Activated CD8-positive, alpha-beta memory T cell treated with anti-CD3 and anti-CD28 coated beads, Interleukin-2, amount 50 U/mL, for 4 hours (primary cell): ENCODE data around the gene SENP1.

Source experiments
- DNase-seq: peaks from one replicate; pipeline ENCODE4 v3.0.0-alpha.2; 2020

SENP1 gene

DNA sequence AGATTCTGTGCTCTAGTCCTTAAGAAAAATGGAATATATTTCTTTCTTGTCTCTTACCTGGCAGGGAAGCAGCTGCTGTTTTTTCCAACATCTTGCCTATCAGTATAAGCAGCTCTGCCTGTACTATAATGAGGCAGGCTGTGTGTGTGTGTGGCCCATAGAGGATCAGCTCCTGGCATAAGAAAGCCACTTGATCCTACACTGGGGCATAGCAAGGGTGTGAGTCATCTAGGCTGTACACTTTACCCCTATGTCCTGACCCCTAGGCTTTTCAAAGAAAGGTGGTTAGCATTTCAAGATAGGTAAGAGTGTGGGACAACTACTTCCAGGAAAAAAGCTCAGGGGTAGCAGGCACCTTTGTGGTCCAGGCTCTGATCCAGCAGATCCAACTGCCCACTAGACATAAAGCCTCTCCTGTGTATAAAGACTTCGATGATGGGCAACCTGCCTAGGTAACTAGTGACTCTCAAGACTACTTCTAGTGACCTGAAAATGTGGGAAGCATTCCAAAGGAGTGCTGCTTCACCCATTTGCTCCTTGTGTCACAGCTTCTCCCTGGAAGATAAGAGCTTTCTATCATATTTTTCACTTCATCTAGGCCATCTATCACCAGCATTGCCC, 4.9 kb upstream of the SENP1 start:
- DNase-seq: no peak

DNA sequence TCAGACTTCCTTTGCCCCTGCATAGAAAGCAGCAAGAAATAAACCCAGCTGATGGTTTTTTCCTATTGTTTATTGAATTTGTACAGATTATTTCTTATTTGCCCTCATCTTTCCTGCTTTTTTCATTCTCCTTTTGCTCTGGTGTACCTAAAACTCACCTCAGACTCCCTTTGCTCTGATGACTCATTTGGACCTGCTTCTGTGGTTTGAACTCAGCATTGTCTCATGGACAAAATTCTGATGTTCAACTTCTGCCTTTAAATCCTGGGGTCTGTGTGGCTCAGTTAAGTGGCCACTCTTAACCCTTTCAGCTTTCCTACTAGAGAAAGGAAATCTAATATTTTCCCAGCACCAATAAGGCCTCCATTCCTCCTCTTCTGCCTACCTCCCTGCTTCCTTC, 3.5 kb upstream of the SENP1 start:
- DNase-seq: no peak

DNA sequence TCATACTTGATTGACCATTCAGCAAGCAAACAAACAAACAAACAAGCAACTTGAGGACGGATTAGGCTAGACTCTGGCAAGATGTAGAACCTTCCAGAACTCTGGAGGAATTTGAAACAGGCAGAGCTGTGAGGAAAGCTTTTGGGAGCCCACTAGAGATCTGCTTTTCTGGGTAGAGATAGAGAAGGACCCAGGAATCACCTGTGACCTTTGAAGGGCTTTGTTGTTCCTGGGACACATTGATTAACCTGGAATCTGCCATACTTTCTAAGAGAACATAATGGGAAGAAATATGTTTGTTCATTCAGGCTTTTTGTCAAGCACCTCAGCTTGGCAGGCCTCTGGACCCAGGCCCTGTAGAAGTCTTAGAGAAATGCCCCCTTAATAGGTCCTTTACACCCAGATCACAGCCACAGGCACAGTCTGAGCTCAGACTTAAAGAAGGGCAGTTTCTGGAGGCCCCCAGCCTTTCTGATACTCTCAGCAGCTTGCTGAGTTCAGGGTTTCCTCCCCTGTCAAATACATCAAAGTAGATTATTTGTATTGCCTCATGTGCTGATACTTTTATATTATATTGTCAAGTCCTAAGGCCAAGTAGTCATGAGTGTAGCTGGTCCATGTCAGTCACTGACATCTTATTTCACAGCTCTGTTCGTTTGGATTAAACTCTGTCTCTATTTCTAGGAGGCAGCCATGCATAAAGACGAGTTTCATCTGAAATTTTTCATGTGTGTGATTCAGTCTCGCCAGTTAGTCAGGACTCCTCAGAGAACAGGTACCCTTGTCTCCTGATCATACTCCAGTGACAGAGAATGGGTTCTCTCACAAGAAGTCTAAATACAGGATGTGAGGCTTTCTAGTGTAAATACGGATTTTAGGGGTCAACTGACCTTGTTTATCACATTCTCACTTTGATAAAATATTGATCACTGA, 1.1 kb upstream of the SENP1 start:
- DNase-seq: no peak

DNA sequence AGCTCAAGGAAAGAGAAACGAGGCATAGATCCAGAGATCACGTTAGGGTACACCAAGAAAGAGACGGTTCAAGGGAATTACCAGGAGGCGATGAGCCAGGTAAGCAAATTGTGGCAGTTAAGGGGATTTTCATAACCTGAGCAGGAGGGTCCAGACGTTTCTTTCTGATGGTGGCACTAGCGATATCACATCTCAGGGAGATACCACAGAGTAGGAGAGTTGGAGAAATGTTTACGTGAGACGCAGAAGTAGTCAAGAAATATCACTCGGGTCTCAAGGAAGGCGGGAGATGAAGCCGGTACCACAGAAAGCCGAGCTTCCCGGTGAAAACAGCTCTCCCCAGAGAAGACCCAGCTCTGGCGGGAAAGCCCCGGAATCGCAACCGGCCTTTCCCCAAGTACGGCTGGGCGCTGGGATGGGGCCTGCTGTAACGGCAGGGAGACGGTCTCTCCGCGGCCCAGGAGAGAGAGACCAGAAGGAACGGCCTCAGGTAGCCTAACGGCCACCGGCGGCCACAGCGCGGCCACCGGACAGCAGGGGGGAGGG, 485 bp downstream of the SENP1 start:
- peak; percentile 55 for DNase-seq

DNA sequence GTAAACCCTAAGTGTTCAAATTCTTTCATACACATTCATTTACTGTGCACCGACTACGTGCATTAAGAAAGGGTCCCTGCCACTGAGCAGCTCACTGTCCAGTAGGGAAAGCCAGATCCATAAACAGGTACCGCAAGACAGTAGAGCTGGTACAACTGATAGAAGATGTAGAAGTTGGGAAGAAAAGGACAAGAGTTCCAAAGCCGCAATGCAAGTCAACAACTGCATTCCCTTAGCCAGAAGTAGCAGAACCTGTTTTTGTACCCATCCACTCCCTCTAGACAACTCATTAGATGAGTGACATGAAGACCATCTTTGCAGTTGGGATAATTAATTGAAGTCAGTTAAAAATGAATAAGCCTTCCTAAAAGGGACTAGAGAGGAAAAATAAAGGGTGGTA, 1.3 kb downstream of the SENP1 start:
- DNase-seq: no peak

DNA sequence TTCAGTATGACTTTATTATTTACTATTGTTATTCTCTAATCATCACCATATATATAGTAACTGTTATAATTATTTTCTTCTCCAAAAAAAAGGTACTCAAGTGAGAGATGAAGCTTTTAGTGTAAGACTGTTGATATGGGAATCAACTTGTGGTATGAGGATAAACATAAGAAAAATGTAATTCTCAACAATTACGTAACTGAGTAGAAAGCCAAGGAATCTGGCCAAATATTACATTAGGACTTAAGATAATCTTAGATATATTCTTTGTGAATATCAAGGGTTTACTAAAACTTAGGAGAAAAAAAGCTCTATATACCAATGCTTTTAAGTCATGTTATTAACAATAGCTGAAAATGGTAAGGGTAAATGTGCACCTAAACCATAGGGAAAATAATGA, 13.3 kb downstream of the SENP1 start:
- DNase-seq: no peak

DNA sequence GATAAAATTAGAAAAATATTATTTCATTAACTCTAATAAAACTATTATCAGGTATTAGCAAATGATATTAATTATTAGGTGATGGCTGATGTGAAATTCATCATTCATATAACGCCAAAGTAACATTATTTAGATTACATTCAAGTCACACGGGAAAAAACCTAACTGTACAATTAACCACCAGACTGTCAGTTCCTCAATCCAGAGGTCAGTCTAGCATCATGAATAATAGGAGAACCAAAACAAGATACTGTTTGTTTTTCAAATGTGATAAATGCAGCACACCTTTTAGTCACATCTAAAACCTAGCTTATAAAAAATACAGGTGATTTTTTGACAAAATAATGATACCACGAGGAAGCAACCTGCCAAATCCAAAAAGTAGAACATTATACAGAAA, 19.6 kb downstream of the SENP1 start:
- DNase-seq: no peak

DNA sequence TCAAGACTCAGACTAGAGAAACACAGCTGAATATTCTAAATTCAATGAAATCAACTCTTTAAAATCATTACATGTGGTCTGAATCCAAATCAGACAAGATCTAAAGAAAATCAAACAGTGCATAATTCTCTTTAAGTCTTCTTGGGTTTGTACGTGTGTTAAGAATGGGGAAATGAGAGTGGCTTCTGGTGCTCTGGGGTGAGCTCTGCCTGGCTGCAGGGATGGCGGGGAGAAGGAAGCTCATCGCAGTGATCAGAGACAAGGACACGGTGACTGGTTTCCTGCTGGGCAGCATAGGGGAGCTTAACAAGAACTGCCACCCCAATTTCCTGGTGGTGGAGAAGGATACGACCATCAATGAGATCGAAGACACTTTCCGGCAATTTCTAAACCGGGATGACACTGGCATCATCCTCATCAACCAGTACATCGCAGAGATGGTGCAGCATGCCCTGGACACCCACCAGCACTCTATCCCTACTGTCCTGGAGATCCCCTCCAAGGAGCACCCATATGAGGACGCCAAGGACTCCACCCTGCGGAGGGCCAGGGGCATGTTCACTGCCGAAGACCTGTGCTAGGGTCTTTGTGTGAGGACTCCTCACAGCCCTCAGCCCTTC, 20.9 kb downstream of the SENP1 start:
- no peak for DNase-seq

DNA sequence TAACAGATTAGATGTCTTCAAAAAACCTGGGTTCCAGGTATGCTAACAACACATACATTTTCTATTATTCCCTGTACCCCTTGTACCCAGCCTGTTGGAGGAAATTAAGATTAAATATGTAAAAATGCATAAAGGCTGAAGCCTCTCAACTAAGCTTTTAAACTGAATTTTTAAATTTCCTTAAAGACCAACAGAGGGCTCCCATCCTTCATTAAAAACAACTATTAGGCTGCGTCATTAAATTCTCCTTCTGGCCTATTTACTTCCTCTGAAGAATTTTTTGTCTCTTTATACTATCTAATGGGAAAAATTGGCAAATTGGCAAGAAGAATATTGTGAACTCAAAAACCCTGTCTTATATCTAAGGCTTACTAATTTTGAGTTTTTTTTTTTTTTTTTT, 21.8 kb downstream of the SENP1 start:
- DNase-seq: no peak

DNA sequence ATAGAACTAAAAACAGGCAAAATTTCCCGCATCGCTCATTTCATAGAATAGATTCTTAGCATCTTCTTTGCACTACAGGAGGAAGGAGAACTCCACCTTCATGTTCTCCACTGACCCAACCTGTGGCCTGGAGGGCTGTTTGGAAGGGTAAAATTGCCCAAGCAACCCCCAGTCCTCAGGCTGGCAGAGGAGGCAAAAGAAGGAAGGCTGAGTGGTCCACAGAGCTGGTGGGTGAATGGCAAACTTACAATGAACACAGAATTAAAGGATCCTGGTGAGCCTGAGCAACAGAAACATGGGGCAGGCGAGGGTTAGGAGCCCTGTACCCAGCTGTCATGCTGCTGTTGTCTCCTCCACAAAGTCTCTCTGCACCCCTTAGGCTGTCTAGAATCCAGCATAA, 25.1 kb downstream of the SENP1 start:
- no peak for DNase-seq

DNA sequence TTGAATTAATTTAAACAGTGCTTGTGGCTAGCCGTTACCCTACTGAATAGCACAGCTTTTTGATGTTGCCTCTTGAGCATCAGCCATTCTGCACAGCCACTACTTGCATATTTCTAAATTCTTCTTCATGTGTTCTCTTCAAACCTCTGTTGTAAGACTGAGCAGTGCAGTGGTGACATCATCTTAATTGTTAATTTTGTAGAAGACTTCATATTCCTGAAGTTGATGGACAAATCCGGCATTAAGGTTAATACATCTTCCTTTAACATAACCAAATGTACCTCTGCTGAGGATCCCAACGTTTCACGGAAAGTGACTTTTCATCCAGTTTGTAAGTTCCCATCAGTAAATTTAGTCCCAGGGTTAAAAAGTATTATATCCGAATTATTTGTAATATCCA, 25.6 kb downstream of the SENP1 start:
- DNase-seq: no peak

DNA sequence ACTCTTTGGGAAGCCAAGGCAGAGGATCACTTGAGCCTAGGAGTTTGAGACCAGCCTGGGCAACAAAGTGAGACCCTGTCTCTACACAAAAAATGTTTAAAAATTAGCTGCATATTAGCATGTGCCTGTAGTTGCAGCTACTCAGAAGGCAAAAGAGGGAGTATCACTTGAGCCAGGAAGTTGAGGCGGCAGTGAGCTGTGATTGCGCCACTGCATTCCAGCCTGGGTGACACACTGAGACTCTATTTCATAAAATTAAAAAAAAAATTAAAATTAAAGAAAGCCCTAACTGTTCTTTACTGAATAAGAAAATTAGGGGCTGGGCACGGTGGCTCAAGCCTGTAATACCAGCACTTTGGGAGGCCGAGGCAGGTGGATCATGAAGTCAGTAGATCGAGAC, 27.0 kb downstream of the SENP1 start:
- no peak for DNase-seq

DNA sequence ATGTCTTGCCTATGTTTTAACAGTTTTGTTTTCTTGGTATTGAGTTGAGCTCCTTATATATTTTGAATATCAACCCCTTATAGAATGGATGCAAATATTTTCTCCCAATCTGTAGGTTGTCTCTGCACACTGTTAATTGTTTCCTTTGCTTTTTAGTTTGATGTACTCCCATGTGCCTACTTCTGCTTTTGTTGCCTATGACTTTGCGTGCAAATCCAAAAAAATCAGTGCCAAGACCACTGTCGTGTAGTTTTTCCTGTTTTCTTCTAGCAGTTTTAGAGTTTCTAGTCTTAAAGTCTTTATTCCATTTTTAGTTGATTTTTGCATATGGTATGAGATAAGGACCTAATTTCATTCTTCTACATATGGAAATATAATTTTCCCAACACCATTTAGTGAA, 28.8 kb downstream of the SENP1 start:
- DNase-seq: no peak

DNA sequence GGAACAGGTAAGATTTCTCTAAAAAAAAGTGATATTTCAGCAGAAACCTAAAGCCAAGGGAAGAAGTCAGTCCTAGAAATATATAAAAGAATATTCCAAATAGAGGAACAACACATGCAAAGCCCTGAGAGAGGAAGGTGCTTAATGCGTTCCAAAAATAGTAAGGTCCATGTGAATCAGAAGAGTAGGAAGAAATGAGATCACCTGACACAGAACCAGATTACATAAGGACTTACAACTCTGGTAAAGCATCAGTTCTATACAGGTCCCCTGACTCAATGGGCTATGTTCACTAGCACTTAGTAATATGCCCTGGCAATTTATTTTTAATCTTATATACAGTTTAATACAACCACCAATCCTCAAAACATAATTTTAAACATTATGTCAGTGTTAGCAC, 30.0 kb downstream of the SENP1 start:
- DNase-seq: no peak

DNA sequence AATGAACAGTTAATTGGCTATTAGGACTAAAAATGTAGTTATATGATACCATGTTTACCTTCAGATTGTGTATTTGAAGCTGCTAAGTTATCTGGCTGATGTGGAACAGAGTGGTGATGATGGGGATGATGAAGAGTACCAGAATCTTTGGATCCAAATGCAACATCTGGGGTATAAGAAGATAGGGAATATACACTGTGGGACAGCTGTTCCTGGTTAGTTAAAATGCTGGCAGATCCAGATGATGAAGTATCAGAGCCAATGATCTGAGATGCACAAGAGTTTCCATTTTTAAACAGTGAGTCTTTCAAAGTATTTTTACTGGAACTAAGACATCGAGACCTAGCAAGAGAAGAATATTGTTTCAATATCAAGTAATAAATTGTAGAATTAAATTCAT, 31.6 kb downstream of the SENP1 start:
- DNase-seq: no peak

DNA sequence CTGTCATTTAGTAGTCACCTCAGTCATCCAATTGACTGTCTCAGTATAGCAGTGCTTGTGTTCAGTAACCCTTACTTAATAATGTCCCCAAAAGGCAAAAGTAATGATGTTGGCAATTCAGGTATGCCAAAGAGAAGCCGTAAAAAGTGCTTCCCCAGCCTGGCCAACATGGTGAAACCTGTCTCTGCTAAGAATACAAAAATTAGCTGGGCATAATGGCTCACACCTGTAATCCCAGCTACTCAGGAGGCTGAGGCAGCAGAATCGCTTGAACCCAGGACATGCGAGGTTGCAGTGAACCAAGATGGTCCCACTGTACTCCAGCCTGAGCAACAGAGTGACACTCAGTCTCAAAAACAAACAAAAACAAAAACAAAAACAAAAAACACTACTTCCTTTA, 33.6 kb downstream of the SENP1 start:
- no peak for DNase-seq

DNA sequence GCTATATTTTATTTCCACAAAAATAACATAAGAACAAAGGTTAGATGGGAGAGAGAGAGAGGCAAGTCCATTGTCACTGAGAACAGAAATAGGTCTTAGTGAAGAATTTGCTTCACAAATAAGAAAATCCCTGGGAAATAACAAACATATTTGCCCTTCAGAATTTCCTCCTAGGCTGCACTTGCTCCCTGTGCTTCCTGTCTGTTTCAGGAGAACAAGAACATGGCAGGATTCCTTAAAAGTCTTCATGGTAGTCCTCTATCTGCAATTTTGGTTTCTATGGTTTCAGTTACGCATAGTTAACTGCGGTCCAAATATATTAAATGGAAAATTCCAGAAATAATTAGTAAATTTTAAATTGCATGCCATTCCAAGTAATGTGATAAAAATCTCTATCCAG, 34.1 kb downstream of the SENP1 start:
- no peak for DNase-seq

DNA sequence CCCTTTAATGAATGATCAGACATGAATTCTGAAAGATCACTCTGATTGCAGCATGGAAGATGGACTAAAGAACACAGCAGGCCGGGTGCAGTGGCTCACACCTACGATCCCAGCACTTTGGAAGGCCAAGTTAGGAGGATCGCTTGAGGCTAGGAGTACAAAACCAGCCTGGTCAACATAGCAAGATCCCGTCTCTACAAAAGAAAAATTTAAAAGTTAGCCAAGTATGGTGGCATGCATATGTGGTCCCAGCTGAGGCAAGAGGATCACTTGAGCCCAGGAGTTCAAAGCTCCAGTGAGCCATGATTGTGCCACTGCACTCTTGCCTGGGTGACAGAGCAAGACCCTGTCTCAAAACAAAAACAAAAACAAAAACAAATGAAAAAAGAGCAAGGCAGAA, 35.1 kb downstream of the SENP1 start:
- no peak for DNase-seq

DNA sequence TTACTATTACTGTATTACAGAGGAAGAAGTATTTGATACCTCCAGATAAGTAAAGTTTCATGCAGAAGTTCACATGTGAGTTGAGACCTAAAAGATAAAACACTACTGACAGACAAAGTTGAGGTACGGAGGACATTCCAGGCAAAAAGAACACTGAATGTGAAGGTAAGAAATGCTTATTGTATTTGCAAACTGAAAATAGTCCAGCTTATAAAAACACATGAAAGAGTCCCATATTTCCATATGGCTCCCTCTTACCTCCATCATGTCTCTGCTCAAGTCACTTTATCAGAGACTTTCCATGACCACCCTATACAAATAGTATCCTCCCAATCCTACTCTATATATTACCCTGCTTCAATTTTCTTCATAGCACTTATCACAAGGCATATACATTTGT, 35.8 kb downstream of the SENP1 start:
- DNase-seq: no peak

DNA sequence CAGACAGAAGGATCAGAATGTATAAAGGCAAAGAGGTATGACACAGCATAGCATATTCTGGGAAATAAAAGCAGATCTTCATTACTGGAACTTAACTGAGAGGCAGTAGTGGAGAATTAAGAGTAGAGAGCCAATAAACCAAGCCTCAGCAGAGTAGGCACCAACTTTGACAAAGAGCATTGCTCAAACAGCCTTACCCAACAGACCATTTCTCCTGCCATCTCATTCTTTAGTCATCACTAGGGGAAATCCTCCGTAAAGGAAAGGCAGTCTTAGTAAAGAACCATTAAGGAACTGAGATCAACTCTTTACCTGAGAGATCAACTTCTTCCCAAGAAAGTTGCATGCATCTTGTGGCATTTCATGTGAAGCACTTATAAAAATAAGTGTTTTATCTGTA, 36.6 kb downstream of the SENP1 start:
- DNase-seq: no peak

DNA sequence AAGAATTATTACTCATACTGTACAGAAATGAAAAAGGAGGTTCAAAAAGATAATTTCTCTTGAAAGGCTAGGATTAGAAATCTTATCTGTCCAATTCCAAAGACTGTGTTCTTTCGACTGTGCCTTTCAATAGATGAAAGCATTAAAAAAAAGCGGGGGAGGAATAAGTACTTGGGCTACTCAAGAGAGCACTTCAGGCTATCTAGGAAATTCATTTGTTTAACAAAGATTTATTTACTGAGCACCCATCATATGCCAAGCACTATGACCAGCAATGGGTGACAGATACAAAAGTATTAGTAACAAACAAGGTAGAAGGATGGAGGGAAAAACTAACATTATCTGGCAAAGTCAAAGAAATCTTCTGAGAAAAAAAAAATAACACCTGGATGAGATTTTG, 37.4 kb downstream of the SENP1 start:
- no peak for DNase-seq

DNA sequence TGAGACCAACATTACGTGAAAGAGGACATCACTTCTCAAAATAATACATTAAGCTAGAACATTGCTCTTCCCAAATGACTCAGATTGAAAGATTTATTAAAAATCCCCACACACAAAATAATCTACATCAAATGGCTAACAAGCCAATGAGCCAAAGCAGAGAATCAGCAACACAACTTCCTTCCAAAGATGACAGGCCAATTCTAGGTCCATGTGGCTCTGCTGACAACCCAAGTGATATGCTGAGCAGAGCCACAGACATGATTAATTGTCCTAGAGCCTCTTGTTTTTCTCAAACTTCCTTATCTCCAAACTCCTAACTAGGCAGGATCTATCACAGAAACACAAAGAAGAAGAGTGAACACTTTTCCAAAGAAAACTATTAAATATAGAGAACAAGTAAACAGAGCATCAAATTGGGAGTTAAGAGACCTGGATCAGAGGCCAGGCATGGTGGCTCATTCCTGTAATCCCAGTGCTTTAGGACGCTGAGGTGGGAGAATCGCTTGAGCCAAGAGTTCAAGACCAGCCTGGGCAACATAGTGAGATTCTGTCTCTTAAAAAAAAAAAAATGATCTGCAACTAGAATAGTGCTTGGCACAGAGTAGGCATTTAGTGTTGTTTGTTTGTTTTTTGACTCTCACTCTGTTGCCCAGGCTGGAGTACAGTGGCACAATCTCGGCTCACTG, 38.5 kb downstream of the SENP1 start:
- no peak for DNase-seq

DNA sequence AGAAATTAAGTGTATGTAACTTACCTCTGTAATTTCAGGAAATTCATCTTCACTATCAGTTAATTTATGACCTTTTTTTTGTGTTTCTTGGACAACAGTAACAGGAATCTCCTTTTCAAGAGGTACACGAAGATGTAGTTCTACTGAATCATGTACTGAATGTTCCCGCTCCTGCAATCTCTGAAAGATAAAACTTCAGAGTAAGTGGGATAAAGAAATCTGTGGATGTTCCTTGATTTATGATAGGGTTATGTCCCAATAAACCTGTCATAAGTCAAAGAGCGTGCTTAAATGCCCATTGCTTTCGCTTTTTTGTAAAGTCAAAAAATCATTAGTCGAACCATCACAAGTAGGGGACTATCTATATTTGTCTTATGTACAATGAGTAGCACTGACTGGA, 40.8 kb downstream of the SENP1 start:
- no peak for DNase-seq
